Smooth muscle cell (in vitro differentiated cells): Measurements from ENCODE around the gene PMF1. TPM values are rescaled to one million over a fixed set of nuclear protein-coding genes. Genes with fewer than 3 reads are reported as not detected.

Experiments
- DNase-seq: peaks from one replicate; lab custom pipeline; 2025; ENCODE audit not compliant: unreplicated experiment; lab: John Stamatoyannopoulos, UW
- H2AFZ ChIP-seq: fragments of 200-600 bp; sonication (generic); 2 replicates; pipeline ENCODE4 v1.6.0; 2016; ENCODE audit warnings: antibody characterized with exemption, low read depth, mild to moderate bottlenecking
- H3F3A ChIP-seq: fragments of 200-600 bp; sonication (generic); 2 replicates; pipeline ENCODE4 v1.6.0; 2017; ENCODE audit warnings: antibody characterized with exemption, low read depth
- H3K27ac ChIP-seq: fragments of 200-600 bp; sonication (generic); 2 replicates; pipeline ENCODE4 v1.5.1; 2016; ENCODE audit warnings: low read depth, mild to moderate bottlenecking
- H3K27me3 ChIP-seq: fragments of 200-600 bp; sonication (generic); 2 replicates; pipeline ENCODE4 v1.6.1; 2016; ENCODE audit warnings: low read depth, mild to moderate bottlenecking
- H3K36me3 ChIP-seq: fragments of 200-600 bp; sonication (generic); 2 replicates; pipeline ENCODE4 v1.5.1; 2016; ENCODE audit warnings: low read depth
- H3K4me1 ChIP-seq: fragments of 200-600 bp; sonication (generic); 2 replicates; pipeline ENCODE4 v1.5.1; 2016; ENCODE audit warnings: low read depth
- H3K4me2 ChIP-seq: fragments of 200-600 bp; sonication (generic); 2 replicates; pipeline ENCODE4 v1.6.0; 2016; ENCODE audit warnings: mild to moderate bottlenecking
- H3K4me3 ChIP-seq: fragments of 200-600 bp; sonication (generic); 2 replicates; pipeline ENCODE4 v1.5.1; 2016; ENCODE audit warnings: mild to moderate bottlenecking
- H3K79me2 ChIP-seq: fragments of 200-600 bp; sonication (generic); 2 replicates; pipeline ENCODE4 v1.6.0; 2016; ENCODE audit warnings: low read depth, mild to moderate bottlenecking
- H3K9ac ChIP-seq: fragments of 200-600 bp; sonication (generic); 2 replicates; pipeline ENCODE4 v1.6.0; 2016; ENCODE audit warnings: low read depth
- H3K9me3 ChIP-seq: fragments of 200-600 bp; sonication (generic); replicated peaks from 2 replicates; pipeline ENCODE4 v1.5.1; 2016; ENCODE audit warnings: low read depth
- H4K20me1 ChIP-seq: fragments of 200-600 bp; sonication (generic); 2 replicates; pipeline ENCODE4 v1.6.0; 2016; ENCODE audit warnings: low read depth
- WGBS: methylation state at CpG from one replicate; pipeline ENCODE4 v1.1.7; 2016; ENCODE audit warnings: low lambda C conversion rate; 5-methylcytosine and 5-hydroxymethylcytosine counted together
- polyA plus RNA-seq: library from polyadenylated mRNA; unstranded; fragments of >200 nt; fragmentation: Nextera tagmentation; extraction: Ambion mirVana; gene quantifications from 2 replicates; pipeline ENCODE4 v1.2.1, GENCODE V29; 2016
- total RNA-seq: library from RNA; depleted of rRNA; stranded (reverse); fragments of >200 nt; gene quantifications from 2 replicates; pipeline ENCODE4 v1.2.3, GENCODE V29; 2014
- TF ChIP-seq, protein P1 (sequence below): fragments of 200-600 bp; sonication (generic); IDR thresholded peaks from 2 replicates; pipeline ENCODE4 v1.5.1; 2017; ENCODE audit warnings: borderline replicate concordance, mild to moderate bottlenecking, antibody characterized with exemption; ENCODE audit not compliant: insufficient read depth, poor library complexity, severe bottlenecking

The PMF1 gene
- total and polyA plus RNA-seq, 2 experiments from 2014 or later: 59.2 to 82.5 TPM

- H3K4me2 ChIP-seq: no peak overlapping the region
- no peak overlapping the region for H2AFZ ChIP-seq
- 97% methylated on average over 17 of the region's 17 CpGs for WGBS
- DNase-seq: no peak
- no peak overlapping the region for H3K4me3 ChIP-seq
- no peaks in the 10 kb centered on the region for H3F3A ChIP-seq
- no peaks in the 10 kb centered on the region for H3K4me1 ChIP-seq
- H3K36me3 ChIP-seq: no peaks in the 10 kb centered on the region
- H4K20me1 ChIP-seq: no peaks in the 10 kb centered on the region
- H3K9me3 ChIP-seq: no peaks in the 10 kb centered on the region
- H3K79me2 ChIP-seq: no peaks in the 10 kb centered on the region
- no peak overlapping the region for H3K9ac ChIP-seq
- H3K27me3 ChIP-seq: no peaks in the 10 kb centered on the region
- no peak overlapping the region for H3K27ac ChIP-seq
- TF ChIP-seq, protein P1, sequence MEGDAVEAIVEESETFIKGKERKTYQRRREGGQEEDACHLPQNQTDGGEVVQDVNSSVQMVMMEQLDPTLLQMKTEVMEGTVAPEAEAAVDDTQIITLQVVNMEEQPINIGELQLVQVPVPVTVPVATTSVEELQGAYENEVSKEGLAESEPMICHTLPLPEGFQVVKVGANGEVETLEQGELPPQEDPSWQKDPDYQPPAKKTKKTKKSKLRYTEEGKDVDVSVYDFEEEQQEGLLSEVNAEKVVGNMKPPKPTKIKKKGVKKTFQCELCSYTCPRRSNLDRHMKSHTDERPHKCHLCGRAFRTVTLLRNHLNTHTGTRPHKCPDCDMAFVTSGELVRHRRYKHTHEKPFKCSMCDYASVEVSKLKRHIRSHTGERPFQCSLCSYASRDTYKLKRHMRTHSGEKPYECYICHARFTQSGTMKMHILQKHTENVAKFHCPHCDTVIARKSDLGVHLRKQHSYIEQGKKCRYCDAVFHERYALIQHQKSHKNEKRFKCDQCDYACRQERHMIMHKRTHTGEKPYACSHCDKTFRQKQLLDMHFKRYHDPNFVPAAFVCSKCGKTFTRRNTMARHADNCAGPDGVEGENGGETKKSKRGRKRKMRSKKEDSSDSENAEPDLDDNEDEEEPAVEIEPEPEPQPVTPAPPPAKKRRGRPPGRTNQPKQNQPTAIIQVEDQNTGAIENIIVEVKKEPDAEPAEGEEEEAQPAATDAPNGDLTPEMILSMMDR: no peak
Observed at GRCh38 chr1:156244712-156245111, 31.9 kb downstream of the PMF1 start.

DNA sequence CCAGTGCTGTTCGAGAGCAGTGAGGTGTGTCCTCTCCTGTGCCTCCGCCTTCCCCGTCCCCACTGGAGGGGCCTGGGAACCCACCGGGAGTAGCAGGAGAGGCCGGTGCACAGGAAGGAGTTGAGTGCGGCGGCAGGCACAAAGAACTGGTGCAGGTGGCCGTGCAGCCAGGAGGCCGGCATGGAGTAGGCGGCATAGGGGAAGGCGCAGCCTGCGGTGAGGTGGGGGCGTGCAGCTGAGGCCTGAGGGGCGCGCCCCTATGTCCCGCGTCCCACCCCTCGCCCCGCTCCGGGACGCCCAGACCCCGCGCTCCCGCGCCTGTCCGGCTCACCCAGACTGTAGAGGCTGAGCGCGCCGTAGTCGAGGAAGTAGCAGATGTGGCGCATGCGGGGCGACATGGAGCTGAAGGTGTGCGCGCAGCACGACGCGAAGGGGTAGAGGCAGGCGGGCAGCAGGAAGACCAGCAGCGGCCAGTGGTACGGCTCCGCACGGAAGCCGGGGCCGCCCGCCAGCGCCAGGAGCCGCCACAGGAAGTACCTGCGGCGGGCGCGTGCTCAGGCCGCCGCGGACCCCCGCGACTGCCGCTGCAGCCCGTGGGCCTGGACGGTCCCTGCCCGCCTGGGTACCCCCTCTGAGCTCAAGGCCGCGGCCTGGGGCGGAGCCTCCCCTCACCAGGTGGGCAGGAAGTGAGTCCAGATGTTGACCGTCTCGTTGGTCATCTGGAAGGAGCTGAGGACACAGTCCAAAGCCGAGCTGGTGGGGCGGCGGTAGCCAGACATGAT is 32.8 kb downstream of the PMF1 start:
- Histone ChIP-seq H3K27ac (no peak overlapping the region), H3K4me3 (no peak overlapping the region), H3K9ac (no peak overlapping the region), H2AFZ (no peak overlapping the region), H4K20me1 (no peaks in the 10 kb centered on the region), H3K36me3 (no peaks in the 10 kb centered on the region), H3K79me2 (no peaks in the 10 kb centered on the region), H3K9me3 (no peaks in the 10 kb centered on the region), H3K4me1 (no peaks in the 10 kb centered on the region), H3F3A (no peaks in the 10 kb centered on the region), H3K4me2 (no peak overlapping the region), H3K27me3 (no peaks in the 10 kb centered on the region)
- WGBS: 82% methylated on average over 69 of the region's 69 CpGs
- DNase-seq: no peak
- TF ChIP-seq, protein P1: no peak

- Histone ChIP-seq H3K4me2 (no peak overlapping the region), H3K9ac (no peak overlapping the region), H3F3A (no peaks in the 10 kb centered on the region), H2AFZ (no peak overlapping the region), H4K20me1 (no peaks in the 10 kb centered on the region), H3K27ac (no peak overlapping the region), H3K79me2 (no peaks in the 10 kb centered on the region), H3K36me3 (no peaks in the 10 kb centered on the region), H3K4me1 (no peaks in the 10 kb centered on the region), H3K4me3 (no peak overlapping the region), H3K9me3 (no peaks in the 10 kb centered on the region), H3K27me3 (no peaks in the 10 kb centered on the region)
- TF ChIP-seq, protein P1: no peak
- 88% methylated on average over 10 of the region's 10 CpGs for WGBS
- DNase-seq: no peak
Observed at GRCh38 chr1:156246241-156246780, 33.5 kb downstream of the PMF1 start.
